ENCODE data around the gene APOL3. TPM values are rescaled to one million over a fixed set of nuclear protein-coding genes. Genes with fewer than 3 reads are reported as not detected.

APOL3 gene
- total and polyA plus RNA-seq, 10 of the 15 experiments (the other 5 are each of a cell fraction or from before 2014, with no cell fraction given) = 6.9 to 66.8 (median 48.5) TPM

DNA sequence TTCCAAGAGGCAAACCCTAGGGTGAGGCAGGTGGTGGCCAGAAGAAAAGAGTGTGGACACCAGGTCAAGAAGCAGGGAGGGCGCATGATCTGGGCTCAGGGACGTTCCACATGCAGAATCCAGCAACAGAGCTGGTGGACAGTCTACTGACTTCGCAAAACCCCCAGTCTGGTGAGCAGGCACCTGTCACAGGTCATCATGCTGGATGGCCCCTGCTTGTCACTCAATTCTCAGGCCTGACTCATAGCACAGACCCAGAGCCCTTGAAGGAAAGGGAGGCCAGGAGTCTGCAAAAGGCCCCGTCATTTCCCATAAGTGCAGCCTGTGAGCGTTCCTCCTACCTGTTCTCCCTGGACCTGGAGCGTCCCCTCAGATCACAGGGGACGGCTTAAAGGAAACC is 22.9 kb upstream of the APOL3 start:
- ATAC-seq (no peak), DNase-seq (ENCODE audit: low read depth, low spot score) (no peak), FAIRE-seq (no peak)
- Histone ChIP-seq H3K79me2 (ENCODE audit: control insufficient read depth, insufficient read depth, low read length) (no peaks in the 10 kb centered on the region), H3K27ac (ENCODE audit: control insufficient read depth, insufficient read depth) (no peak overlapping the region), H3K4me2 (ENCODE audit: control insufficient read depth, insufficient read depth) (no peak overlapping the region), H4K20me1 (ENCODE audit: control insufficient read depth, insufficient read depth) (no peaks in the 10 kb centered on the region), H3K27me3 (replicated peaks in 1 of 2; ENCODE audit: control insufficient read depth in 2 of 2, insufficient read depth in 2 of 2, low read length in 1 of 2) (no peaks in the 10 kb centered on the region), H3K4me1 (ENCODE audit: control insufficient read depth, insufficient read depth, low read length) (no peaks in the 10 kb centered on the region), H3K9me3 (replicated peaks; ENCODE audit: control insufficient read depth, insufficient read depth, low read length) (no peaks in the 10 kb centered on the region), H3K9ac (ENCODE audit: control insufficient read depth, insufficient read depth, low read length) (no peak overlapping the region), H3K4me3 (no peak overlapping the region), H3K36me3 (ENCODE audit: control insufficient read depth in 2 of 2, insufficient read depth in 2 of 2, low read length in 1 of 2) (no peaks in the 10 kb centered on the region), H2AFZ (ENCODE audit: control insufficient read depth, low read depth, low read length) (no peak overlapping the region)
- no TSS peak for BruUV-seq (replicated peaks)
- intact Hi-C loops (cut with micrococcal nuclease; ENCODE audit: unreplicated experiment) = no loop called here
- TF ChIP-seq TAF1 (IDR thresholded peaks at IDR 0.05; ENCODE audit: borderline replicate concordance, low read depth, low read length) (no peak), NR2C2 (IDR thresholded peaks at IDR 0.05; ENCODE audit: borderline replicate concordance, control insufficient read depth, insufficient read length, low read depth) (no peak), KDM1A (IDR thresholded peaks at IDR 0.05; ENCODE audit: borderline replicate concordance) (no peak), CHD2 (IDR thresholded peaks at IDR 0.05; ENCODE audit: borderline replicate concordance, low read depth, low read length) (no peak), MXI1 (IDR thresholded peaks at IDR 0.05; ENCODE audit: low read depth, low read length) (no peak)
- TF ChIP-seq, protein P1, sequence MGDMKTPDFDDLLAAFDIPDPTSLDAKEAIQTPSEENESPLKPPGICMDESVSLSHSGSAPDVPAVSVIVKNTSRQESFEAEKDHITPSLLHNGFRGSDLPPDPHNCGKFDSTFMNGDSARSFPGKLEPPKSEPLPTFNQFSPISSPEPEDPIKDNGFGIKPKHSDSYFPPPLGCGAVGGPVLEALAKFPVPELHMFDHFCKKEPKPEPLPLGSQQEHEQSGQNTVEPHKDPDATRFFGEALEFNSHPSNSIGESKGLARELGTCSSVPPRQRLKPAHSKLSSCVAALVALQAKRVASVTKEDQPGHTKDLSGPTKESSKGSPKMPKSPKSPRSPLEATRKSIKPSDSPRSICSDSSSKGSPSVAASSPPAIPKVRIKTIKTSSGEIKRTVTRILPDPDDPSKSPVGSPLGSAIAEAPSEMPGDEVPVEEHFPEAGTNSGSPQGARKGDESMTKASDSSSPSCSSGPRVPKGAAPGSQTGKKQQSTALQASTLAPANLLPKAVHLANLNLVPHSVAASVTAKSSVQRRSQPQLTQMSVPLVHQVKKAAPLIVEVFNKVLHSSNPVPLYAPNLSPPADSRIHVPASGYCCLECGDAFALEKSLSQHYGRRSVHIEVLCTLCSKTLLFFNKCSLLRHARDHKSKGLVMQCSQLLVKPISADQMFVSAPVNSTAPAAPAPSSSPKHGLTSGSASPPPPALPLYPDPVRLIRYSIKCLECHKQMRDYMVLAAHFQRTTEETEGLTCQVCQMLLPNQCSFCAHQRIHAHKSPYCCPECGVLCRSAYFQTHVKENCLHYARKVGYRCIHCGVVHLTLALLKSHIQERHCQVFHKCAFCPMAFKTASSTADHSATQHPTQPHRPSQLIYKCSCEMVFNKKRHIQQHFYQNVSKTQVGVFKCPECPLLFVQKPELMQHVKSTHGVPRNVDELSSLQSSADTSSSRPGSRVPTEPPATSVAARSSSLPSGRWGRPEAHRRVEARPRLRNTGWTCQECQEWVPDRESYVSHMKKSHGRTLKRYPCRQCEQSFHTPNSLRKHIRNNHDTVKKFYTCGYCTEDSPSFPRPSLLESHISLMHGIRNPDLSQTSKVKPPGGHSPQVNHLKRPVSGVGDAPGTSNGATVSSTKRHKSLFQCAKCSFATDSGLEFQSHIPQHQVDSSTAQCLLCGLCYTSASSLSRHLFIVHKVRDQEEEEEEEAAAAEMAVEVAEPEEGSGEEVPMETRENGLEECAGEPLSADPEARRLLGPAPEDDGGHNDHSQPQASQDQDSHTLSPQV (IDR thresholded peaks at IDR 0.05) = no peak
- TF ChIP-seq, protein P2, sequence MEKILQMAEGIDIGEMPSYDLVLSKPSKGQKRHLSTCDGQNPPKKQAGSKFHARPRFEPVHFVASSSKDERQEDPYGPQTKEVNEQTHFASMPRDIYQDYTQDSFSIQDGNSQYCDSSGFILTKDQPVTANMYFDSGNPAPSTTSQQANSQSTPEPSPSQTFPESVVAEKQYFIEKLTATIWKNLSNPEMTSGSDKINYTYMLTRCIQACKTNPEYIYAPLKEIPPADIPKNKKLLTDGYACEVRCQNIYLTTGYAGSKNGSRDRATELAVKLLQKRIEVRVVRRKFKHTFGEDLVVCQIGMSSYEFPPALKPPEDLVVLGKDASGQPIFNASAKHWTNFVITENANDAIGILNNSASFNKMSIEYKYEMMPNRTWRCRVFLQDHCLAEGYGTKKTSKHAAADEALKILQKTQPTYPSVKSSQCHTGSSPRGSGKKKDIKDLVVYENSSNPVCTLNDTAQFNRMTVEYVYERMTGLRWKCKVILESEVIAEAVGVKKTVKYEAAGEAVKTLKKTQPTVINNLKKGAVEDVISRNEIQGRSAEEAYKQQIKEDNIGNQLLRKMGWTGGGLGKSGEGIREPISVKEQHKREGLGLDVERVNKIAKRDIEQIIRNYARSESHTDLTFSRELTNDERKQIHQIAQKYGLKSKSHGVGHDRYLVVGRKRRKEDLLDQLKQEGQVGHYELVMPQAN (conservative IDR thresholded peaks at IDR 0.05) = no peak
- in situ Hi-C loops (cut with MboI) = loop anchor here (5.0 kb wide), 1 partner anchor 41 kb away; no protein-coding TSS in a partner anchor
- WGBS (ENCODE audit: insufficient coverage, insufficient replicate concordance, low lambda C conversion rate, missing lambda C conversion rate) = 70% methylated on average over 7 of the region's 7 CpGs
- ChIA-PET RAD21 (ENCODE audit: unreplicated experiment) (interaction anchor here (0.7 to 1.0 kb wide), 2 partner anchors 39 to 95 kb away, joined by 3 to 6 read pairs; no protein-coding TSS in a partner anchor), SMC1A (ENCODE audit: uncharacterized antibody, unreplicated experiment) (interaction anchor here (6.2 to 11.2 kb wide), 2 partner anchors 22 to 38 kb away, joined by 53 to 154 read pairs; partner anchors contain the start of gene APOL3), CTCF (interaction anchor here (0.7 to 6.2 kb wide), 4 partner anchors 14 to 118 kb away, joined by 3 to 31 read pairs (median 4); no protein-coding TSS in a partner anchor), POLR2A (interaction anchor here (0.6 kb wide), 1 partner anchor 154 kb away, joined by 4 read pairs; no protein-coding TSS in a partner anchor)
